Panc1 (cell line): ENCODE data around the gene OR10A4. TPM values are rescaled to one million over a fixed set of nuclear protein-coding genes. Genes with fewer than 3 reads are reported as not detected.
A peak's percentile ranks its signal among the peaks of the same experiment; 100 is the strongest.
"Not testable (repeated sequence)": the region's sequence is repeated elsewhere in the genome, so short reads cannot be mapped to it uniquely, and the experiment has no call there.

Experiments used
- ATAC-seq: fragments of 200-7000 bp; cut with Tn5 transposase; 2 replicates; pipeline ENCODE4 v1.9.1; 2020; ENCODE audit warnings: mild to moderate bottlenecking, moderate library complexity
- BruUV-seq: library from RNA; stranded (reverse); fragments of 400-500 nt; replicated peaks from 2 replicates; lab custom pipeline; 2021; lab: Mats Ljungman, UMichigan
- CTCF ChIA-PET: fragments of 300-600 bp; sonication (Branson Sonifier 250); formaldehyde crosslinking; loops from one replicate; lab custom pipeline; 2022; ENCODE audit warnings: antibody characterized with exemption; lab: Charles Lee
- POLR2A ChIA-PET: fragments of 300-600 bp; sonication (Branson Sonifier 250); formaldehyde crosslinking; loops from one replicate; lab custom pipeline; 2022; ENCODE audit warnings: antibody characterized with exemption; lab: Charles Lee
- DNase-seq: peaks from one replicate; pipeline ENCODE4 v3.0.0-alpha.2; 2010; ENCODE audit warnings: low read depth, low spot score
- H3K27ac ChIP-seq: 2 replicates; pipeline ENCODE4 v1.5.1; 2011; ENCODE audit warnings: mild to moderate bottlenecking, low read length, inconsistent platforms
- H3K27me3 ChIP-seq: fragments of 200-500 bp; sonication (Bioruptor generic); 2 replicates; pipeline ENCODE4 v1.6.0; 2014; ENCODE audit warnings: low read length, inconsistent platforms; ENCODE audit not compliant: control insufficient read depth, insufficient read depth
- H3K36me3 ChIP-seq: fragments of 200-500 bp; sonication (Bioruptor generic); 2 replicates; pipeline ENCODE4 v1.5.1; 2014; ENCODE audit warnings: inconsistent platforms, mild to moderate bottlenecking, low read length, moderate library complexity; ENCODE audit not compliant: control insufficient read depth, insufficient read depth
- H3K4me1 ChIP-seq: 2 replicates; pipeline ENCODE4 v1.5.1; 2011; ENCODE audit warnings: inconsistent platforms, mild to moderate bottlenecking, low read length, moderate library complexity; ENCODE audit not compliant: control insufficient read depth, insufficient read depth
- H3K4me3 ChIP-seq, 2 experiments: 2 replicates each; pipeline ENCODE4 v1.5.1; 2011 to 2012; ENCODE audit warnings: low read depth in 2 of 2, low read length in 2 of 2, mild to moderate bottlenecking in 2 of 2, inconsistent platforms in 1 of 2, moderate library complexity in 1 of 2
- H3K9me3 ChIP-seq: fragments of 200-500 bp; sonication (Bioruptor generic); 2 replicates; pipeline ENCODE4 v1.5.1; 2014; ENCODE audit warnings: low read depth, mild to moderate bottlenecking, inconsistent platforms, low read length, moderate library complexity; ENCODE audit not compliant: control insufficient read depth, insufficient read depth
- CTCF ChIP-seq: fragments of 450-650 bp; IDR thresholded peaks from 2 replicates; pipeline ENCODE4 v1.5.1; 2017; ENCODE audit warnings: mild to moderate bottlenecking
- POLR2AphosphoS5 ChIP-seq: IDR thresholded peaks from 2 replicates; pipeline ENCODE4 v1.6.1; 2012; ENCODE audit warnings: mild to moderate bottlenecking, low read depth, low read length, moderate library complexity
- REST ChIP-seq, 2 experiments: IDR thresholded peaks; 2 replicates each; pipeline ENCODE4 v1.6.1; 2011 to 2012; ENCODE audit warnings: low read depth in 2 of 2, control low read depth in 1 of 2, low read length in 1 of 2, mild to moderate bottlenecking in 1 of 2, moderate library complexity in 1 of 2; ENCODE audit not compliant: insufficient read depth in 1 of 2
- SIN3A ChIP-seq: IDR thresholded peaks from 2 replicates; pipeline ENCODE4 v1.6.1; 2012; ENCODE audit warnings: low read depth, mild to moderate bottlenecking, low read length, moderate library complexity, borderline replicate concordance; ENCODE audit not compliant: insufficient read depth
- TCF7L2 ChIP-seq: IDR thresholded peaks from 2 replicates; pipeline ENCODE4 v1.6.1; 2011; ENCODE audit warnings: mild to moderate bottlenecking, low read depth, low read length, inconsistent platforms
- in situ Hi-C: cut with HindIII; loops from 2 replicates; pipeline ENCODE4 v1.10.0; 2016; ENCODE audit warnings: low sequenced_read_pairs, low pct_unique_long_range_greater_than_20kb
- intact Hi-C: fragments of 100-400 bp; cut with micrococcal nuclease; formaldehyde crosslinking; loops from one replicate; pipeline ENCODE4 v1.10.0; 2022; ENCODE audit not compliant: unreplicated experiment
- total RNA-seq: library from RNA; stranded (reverse); gene quantifications from one replicate; pipeline ENCODE4 v1.2.1, GENCODE V29; 2021; ENCODE audit not compliant: unreplicated experiment

Gene OR10A4
- total RNA-seq, 1 experiment from 2014 or later: not detected

DNA sequence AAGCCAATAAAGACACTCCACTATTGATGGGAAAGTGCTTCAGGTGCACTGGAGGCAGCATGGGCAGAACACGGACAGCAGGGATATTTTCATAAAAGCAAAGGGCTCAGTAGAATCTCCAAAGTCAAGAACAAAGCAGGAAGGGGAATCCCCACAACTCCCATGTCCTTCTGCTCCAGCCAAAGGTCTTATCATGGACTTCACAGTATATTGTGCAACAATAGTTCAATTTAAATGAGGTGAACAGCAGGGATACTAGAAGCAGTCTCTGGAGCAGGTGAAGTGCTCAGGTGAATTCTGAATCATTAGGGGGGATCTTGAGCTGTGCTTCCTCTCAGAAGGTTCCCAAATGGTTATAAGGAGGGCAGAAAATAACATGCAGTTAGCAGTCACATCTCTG lies 22.5 kb downstream of the OR10A4 start:
- BruUV-seq: no TSS peak
- Histone ChIP-seq H3K27ac (no peak overlapping the region), H3K4me3 (no peak overlapping the region), H3K9me3 (no peaks in the 10 kb centered on the region), H3K4me1 (no peaks in the 10 kb centered on the region), H3K27me3 (no peaks in the 10 kb centered on the region; the same call in 1 of the 2 replicates), H3K36me3 (no peaks in the 10 kb centered on the region)
- ChIA-PET POLR2A (no interaction called here), CTCF (no interaction called here)
- TF ChIP-seq POLR2AphosphoS5 (no peak), CTCF (no peak; the same call in 1 of the 2 replicates), TCF7L2 (no peak), SIN3A (no peak), REST (IDR thresholded peaks at IDR 0.05; ENCODE audit: insufficient read depth in 1 of 2, low read depth in 2 of 2, low read length in 1 of 2) (no peak)
- DNase-seq (no peak), ATAC-seq (no peak)
- intact Hi-C loops: no loop called here
- in situ Hi-C loops: no loop called here

- ChIA-PET POLR2A (no interaction called here), CTCF (no interaction called here)
- H3K4me1 ChIP-seq: no peaks in the 10 kb centered on the region
- no TSS peak for BruUV-seq
- in situ Hi-C loops (no loop called here), intact Hi-C loops (no loop called here)
- no peak overlapping the region for H3K4me3 ChIP-seq
- ATAC-seq (no peak; the same call in 1 of the 2 replicates), DNase-seq (no peak)
- H3K27ac ChIP-seq: no peak overlapping the region
- no peaks in the 10 kb centered on the region for H3K36me3 ChIP-seq
- TF ChIP-seq TCF7L2: no peak
- peak; percentile 56; the same call in 1 of the 2 replicates for TF ChIP-seq CTCF
- H3K27me3 ChIP-seq: no peaks in the 10 kb centered on the region; the same call in 1 of the 2 replicates
- no peaks in the 10 kb centered on the region for H3K9me3 ChIP-seq
Measured at GRCh38 chr11:6900327-6900999, 24.0 kb downstream of the OR10A4 start.

GRCh38 chr11:6904804-6905203 lies 28.4 kb downstream of the OR10A4 start:
- intact Hi-C loops, BruUV-seq, H3K9me3 ChIP-seq, H3K4me1 ChIP-seq, ATAC-seq, DNase-seq, H3K36me3 ChIP-seq, H3K4me3 ChIP-seq, in situ Hi-C loops, POLR2A ChIA-PET, H3K27me3 ChIP-seq, H3K27ac ChIP-seq: not testable (repeated sequence)
- CTCF ChIA-PET: interaction anchor here (1.3 kb wide), 1 partner anchor 92 kb away, joined by 3 read pairs; no protein-coding TSS in a partner anchor
